H9 (cell line): ENCODE measurements around the gene IL18BP. TPM values are rescaled to one million over a fixed set of nuclear protein-coding genes. Genes with fewer than 3 reads are reported as not detected.

ENCODE experiments used
- DNase-seq: peaks from one replicate; pipeline ENCODE4 v3.0.0-alpha.2; 2017
- H2AFZ ChIP-seq: one replicate; pipeline ENCODE4 v1.6.1; 2013; ENCODE audit warnings: mild to moderate bottlenecking, low read length, control low read depth, moderate library complexity
- H2AK5ac ChIP-seq: 2 replicates; pipeline ENCODE4 v1.6.1; 2013; ENCODE audit warnings: low read length, control low read depth, mixed read lengths; ENCODE audit not compliant: insufficient read length
- H2BK120ac ChIP-seq: one replicate; pipeline ENCODE4 v1.6.1; 2013; ENCODE audit warnings: low read depth, mild to moderate bottlenecking, low read length, control low read depth, inconsistent platforms; ENCODE audit not compliant: poor library complexity, severe bottlenecking
- H2BK12ac ChIP-seq: 2 replicates; pipeline ENCODE4 v1.6.1; 2013; ENCODE audit warnings: low read length, control low read depth, mixed read lengths, low read depth; ENCODE audit not compliant: insufficient read length
- H2BK15ac ChIP-seq: 2 replicates; pipeline ENCODE4 v1.6.1; 2013; ENCODE audit warnings: low read depth, low read length, control low read depth
- H2BK20ac ChIP-seq: one replicate; pipeline ENCODE4 v1.6.1; 2013; ENCODE audit warnings: low read depth, mild to moderate bottlenecking, low read length, control low read depth, inconsistent platforms; ENCODE audit not compliant: poor library complexity, severe bottlenecking
- H2BK5ac ChIP-seq: 2 replicates; pipeline ENCODE4 v1.6.1; 2013; ENCODE audit warnings: low read length, control low read depth, mixed read lengths; ENCODE audit not compliant: insufficient read length
- H3K14ac ChIP-seq: 2 replicates; pipeline ENCODE4 v1.6.1; 2013; ENCODE audit warnings: low read length, control low read depth; ENCODE audit not compliant: insufficient read depth
- H3K18ac ChIP-seq: 2 replicates; pipeline ENCODE4 v1.6.1; 2013; ENCODE audit warnings: low read depth, mild to moderate bottlenecking, mixed read lengths, low read length, control low read depth; ENCODE audit not compliant: insufficient read length
- H3K23ac ChIP-seq: 2 replicates; pipeline ENCODE4 v1.6.1; 2013; ENCODE audit warnings: low read length, control low read depth, mixed read lengths, low read depth; ENCODE audit not compliant: insufficient read length
- H3K23me2 ChIP-seq: 2 replicates; pipeline ENCODE4 v1.6.1; 2013; ENCODE audit warnings: low read depth, mild to moderate bottlenecking, mixed read lengths, low read length, control low read depth; ENCODE audit not compliant: insufficient read length, poor library complexity, severe bottlenecking
- H3K27ac ChIP-seq: 2 replicates; pipeline ENCODE4 v1.5.1; 2013; ENCODE audit warnings: low read length, control low read depth, mixed read lengths, low read depth; ENCODE audit not compliant: insufficient read length
- H3K27me3 ChIP-seq: 2 replicates; pipeline ENCODE4 v1.6.1; 2013; ENCODE audit warnings: low read length, control low read depth, inconsistent platforms; ENCODE audit not compliant: insufficient read depth
- H3K4ac ChIP-seq: 2 replicates; pipeline ENCODE4 v1.6.1; 2013; ENCODE audit warnings: low read depth, mild to moderate bottlenecking, control low read depth, inconsistent platforms, low read length, moderate library complexity
- H3K4me1 ChIP-seq: 2 replicates; pipeline ENCODE4 v1.6.1; 2013; ENCODE audit warnings: low read length, control low read depth, inconsistent platforms; ENCODE audit not compliant: insufficient read depth
- H3K4me2 ChIP-seq: 2 replicates; pipeline ENCODE4 v1.6.1; 2013; ENCODE audit warnings: low read length, control low read depth, mixed read lengths; ENCODE audit not compliant: insufficient read length, insufficient read depth
- H3K56ac ChIP-seq: 2 replicates; pipeline ENCODE4 v1.6.1; 2013; ENCODE audit warnings: low read depth, mild to moderate bottlenecking, mixed read lengths, low read length, control low read depth; ENCODE audit not compliant: insufficient read length
- H3K79me1 ChIP-seq: 2 replicates; pipeline ENCODE4 v1.6.1; 2013; ENCODE audit warnings: low read depth, mild to moderate bottlenecking, moderate library complexity, low read length, control low read depth, inconsistent platforms; ENCODE audit not compliant: insufficient read depth, poor library complexity, severe bottlenecking
- H3K79me2 ChIP-seq: 2 replicates; pipeline ENCODE4 v1.6.1; 2013; ENCODE audit warnings: low read length, control low read depth, inconsistent platforms; ENCODE audit not compliant: insufficient read depth
- H3K9ac ChIP-seq: 2 replicates; pipeline ENCODE4 v1.6.1; 2013; ENCODE audit warnings: low read length, control low read depth, mixed read lengths; ENCODE audit not compliant: insufficient read length; ENCODE audit errors: extremely low read depth
- H3K9me3 ChIP-seq: one replicate; pipeline ENCODE4 v1.6.1; 2013; ENCODE audit warnings: low read depth, low read length, inconsistent platforms; ENCODE audit not compliant: control insufficient read depth
- H3T11ph ChIP-seq: one replicate; pipeline ENCODE4 v1.6.1; 2013; ENCODE audit warnings: mild to moderate bottlenecking, low read length, control low read depth, inconsistent platforms
- H4K20me1 ChIP-seq: one replicate; pipeline ENCODE4 v1.6.1; 2013; ENCODE audit not compliant: control insufficient read depth, insufficient read length, insufficient read depth
- H4K5ac ChIP-seq: 2 replicates; pipeline ENCODE4 v1.6.1; 2013; ENCODE audit warnings: low read depth, mild to moderate bottlenecking, mixed read lengths, low read length, control low read depth; ENCODE audit not compliant: insufficient read length
- H4K8ac ChIP-seq: replicated peaks from 2 replicates; pipeline ENCODE4 v1.6.1; 2013; ENCODE audit warnings: low read length, control low read depth, mixed read lengths, low read depth; ENCODE audit not compliant: insufficient read length
- H4K91ac ChIP-seq: 2 replicates; pipeline ENCODE4 v1.6.1; 2013; ENCODE audit warnings: low read depth, mild to moderate bottlenecking, moderate library complexity, mixed read lengths, low read length, control low read depth; ENCODE audit not compliant: insufficient read length
- H3K27ac Mint-ChIP-seq, 3 experiments: 2 replicates in 2 of 3; 3 replicates in 1 of 3; pipeline ENCODE4 v1.8.0; 2020 to 2021; ENCODE audit warnings: mixed read lengths in 3 of 3, mild to moderate bottlenecking in 1 of 3, moderate library complexity in 1 of 3
- H3K27me3 Mint-ChIP-seq: 2 replicates; pipeline ENCODE4 v1.8.0; 2021; ENCODE audit warnings: low read depth, mild to moderate bottlenecking, moderate library complexity, mixed read lengths
- H3K36me3 Mint-ChIP-seq, 3 experiments: 2 replicates in 2 of 3; 3 replicates in 1 of 3; pipeline ENCODE4 v1.8.0; 2020 to 2021; ENCODE audit warnings: low read depth in 3 of 3, mixed read lengths in 3 of 3; ENCODE audit not compliant: insufficient read depth in 1 of 3
- H3K4me1 Mint-ChIP-seq, 2 experiments: 2 replicates each; pipeline ENCODE4 v1.8.0; 2020; ENCODE audit warnings: mixed read lengths in 2 of 2
- H3K4me3 Mint-ChIP-seq, 2 experiments: 2 replicates in 1 of 2; 3 replicates in 1 of 2; pipeline ENCODE4 v1.8.0; 2020 to 2021; ENCODE audit warnings: mild to moderate bottlenecking in 2 of 2, mixed read lengths in 2 of 2, moderate library complexity in 1 of 2
- H3K9me3 Mint-ChIP-seq, 2 experiments: 2 replicates in 1 of 2; 3 replicates in 1 of 2; pipeline ENCODE4 v1.8.0; 2020; ENCODE audit warnings: mild to moderate bottlenecking in 2 of 2, mixed read lengths in 2 of 2, moderate library complexity in 1 of 2
- WGBS: extraction: QIAGEN DNeasy Blood & Tissue Kit; methylation state at CpG from one replicate; pipeline ENCODE4 v1.1.7; 2013; ENCODE audit warnings: missing lambda C conversion rate, low lambda C conversion rate, mixed read lengths; ENCODE audit not compliant: insufficient read length; ENCODE audit errors: extremely low coverage; 5-methylcytosine and 5-hydroxymethylcytosine counted together
- total RNA-seq: library from RNA; stranded (reverse); gene quantifications from 2 replicates; pipeline ENCODE4 v1.2.1, GENCODE V29; 2021
- TF ChIP-seq, protein P1 (sequence below): fragments of 200-600 bp; sonication (generic); conservative IDR thresholded peaks from 3 replicates; pipeline ENCODE4 v1.8.0; 2021; ENCODE audit warnings: antibody characterized with exemption, mild to moderate bottlenecking

The IL18BP gene
- total RNA-seq, 1 experiment from 2014 or later: 10.2 TPM

DNA sequence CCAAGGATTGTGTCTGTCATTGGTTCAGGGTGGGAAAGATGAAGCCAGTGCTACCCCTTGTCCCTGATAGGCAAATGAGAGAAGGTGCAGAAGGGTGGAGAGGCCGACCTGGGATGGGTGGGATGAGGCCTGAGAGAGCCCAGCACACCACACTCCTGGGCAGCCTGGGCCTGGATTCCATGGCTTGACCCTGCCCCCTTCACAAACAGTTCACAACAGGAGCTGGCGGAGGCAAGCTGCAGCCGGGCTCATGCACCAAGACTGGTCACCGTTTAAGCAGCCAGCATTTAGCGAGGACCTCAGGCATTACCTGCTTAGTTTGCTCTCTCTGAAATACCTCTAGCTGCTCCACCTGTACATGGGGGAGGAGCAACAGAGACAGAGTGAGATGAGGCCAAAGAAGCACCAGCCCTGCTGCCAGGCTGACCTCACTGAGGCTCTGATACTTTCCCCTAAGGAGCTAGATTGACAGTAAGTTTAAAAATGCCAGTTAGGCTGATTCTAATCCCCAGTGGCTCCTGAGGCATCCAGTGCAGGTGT is 13.5 kb downstream of the IL18BP start:
- Histone ChIP-seq H2AK5ac (no peak overlapping the region), H3K4ac (no peak overlapping the region), H2BK12ac (no peak overlapping the region), H3K79me1 (no peaks in the 10 kb centered on the region), H2BK120ac (no peak overlapping the region), H4K20me1 (no peaks in the 10 kb centered on the region), H2BK5ac (no peak overlapping the region), H3K79me2 (no peaks in the 10 kb centered on the region), H3K14ac (no peak overlapping the region), H3K27ac (no peak overlapping the region), H3K4me2 (no peak overlapping the region), H3T11ph (no peak overlapping the region), H3K23me2 (no peaks in the 10 kb centered on the region), H3K18ac (no peak overlapping the region), H2BK15ac (no peak overlapping the region), H4K8ac (no peak overlapping the region), H4K91ac (no peak overlapping the region), H3K23ac (no peak overlapping the region), H3K56ac (no peak overlapping the region), H3K4me1 (no peaks in the 10 kb centered on the region), H3K9ac (no peak overlapping the region), H3K27me3 (no peaks in the 10 kb centered on the region), H3K9me3 (no peaks in the 10 kb centered on the region), H2AFZ (no peak overlapping the region), H4K5ac (no peak overlapping the region), H2BK20ac (no peak overlapping the region)
- no CpG with 5 or more reads among the region's 5 CpGs for WGBS
- H3K27me3 Mint-ChIP-seq: peaks cover 2% of the 10 kb centered on the region; the same call in 1 of the 2 replicates
- H3K4me1 Mint-ChIP-seq: no peaks in the 10 kb centered on the region
- no peak overlapping the region for H3K27ac Mint-ChIP-seq
- H3K36me3 Mint-ChIP-seq: peaks cover 51 to 91% (median 91%) of the 10 kb centered on the region in 3 experiments
- no peaks in the 10 kb centered on the region for H3K9me3 Mint-ChIP-seq
- DNase-seq: no peak
- no peak overlapping the region for H3K4me3 Mint-ChIP-seq
- TF ChIP-seq, protein P1, sequence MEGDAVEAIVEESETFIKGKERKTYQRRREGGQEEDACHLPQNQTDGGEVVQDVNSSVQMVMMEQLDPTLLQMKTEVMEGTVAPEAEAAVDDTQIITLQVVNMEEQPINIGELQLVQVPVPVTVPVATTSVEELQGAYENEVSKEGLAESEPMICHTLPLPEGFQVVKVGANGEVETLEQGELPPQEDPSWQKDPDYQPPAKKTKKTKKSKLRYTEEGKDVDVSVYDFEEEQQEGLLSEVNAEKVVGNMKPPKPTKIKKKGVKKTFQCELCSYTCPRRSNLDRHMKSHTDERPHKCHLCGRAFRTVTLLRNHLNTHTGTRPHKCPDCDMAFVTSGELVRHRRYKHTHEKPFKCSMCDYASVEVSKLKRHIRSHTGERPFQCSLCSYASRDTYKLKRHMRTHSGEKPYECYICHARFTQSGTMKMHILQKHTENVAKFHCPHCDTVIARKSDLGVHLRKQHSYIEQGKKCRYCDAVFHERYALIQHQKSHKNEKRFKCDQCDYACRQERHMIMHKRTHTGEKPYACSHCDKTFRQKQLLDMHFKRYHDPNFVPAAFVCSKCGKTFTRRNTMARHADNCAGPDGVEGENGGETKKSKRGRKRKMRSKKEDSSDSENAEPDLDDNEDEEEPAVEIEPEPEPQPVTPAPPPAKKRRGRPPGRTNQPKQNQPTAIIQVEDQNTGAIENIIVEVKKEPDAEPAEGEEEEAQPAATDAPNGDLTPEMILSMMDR: no peak
